GM18873 (cell line): ENCODE measurements around the gene N4BP2L1.

Experiments used
- ATAC-seq: cut with Tn5 transposase; IDR thresholded peaks from one replicate; pipeline ENCODE4 v1.9.1; 2021; ENCODE audit warnings: mild to moderate bottlenecking, moderate library complexity, moderate number of reproducible peaks; ENCODE audit not compliant: unreplicated experiment, low FRiP score

Gene N4BP2L1

DNA sequence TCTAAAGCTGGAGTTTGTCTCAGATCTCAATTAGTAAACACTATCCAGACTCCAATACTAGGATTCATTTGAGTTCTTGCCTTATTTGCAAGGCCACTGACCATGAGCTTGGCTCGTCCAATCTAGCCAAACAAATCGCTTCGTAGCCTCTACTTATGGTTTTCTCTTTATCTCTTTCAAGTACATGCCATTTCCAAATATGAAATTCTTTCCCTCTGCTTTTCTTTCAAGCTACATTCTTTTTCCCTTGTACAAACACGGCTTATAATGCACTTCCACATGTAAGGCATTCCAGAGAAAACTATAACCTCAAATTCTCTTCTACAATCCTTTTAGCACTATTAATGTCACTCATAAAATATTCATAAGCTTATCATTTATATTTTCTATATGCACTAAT, 10.9 kb upstream of the N4BP2L1 start:
- no peak for ATAC-seq

GRCh38 chr13:32432856-32433255, 4.9 kb upstream of the N4BP2L1 start:
- ATAC-seq: no peak

GRCh38 chr13:32431361-32431760, 3.4 kb upstream of the N4BP2L1 start:
- ATAC-seq: no peak

DNA sequence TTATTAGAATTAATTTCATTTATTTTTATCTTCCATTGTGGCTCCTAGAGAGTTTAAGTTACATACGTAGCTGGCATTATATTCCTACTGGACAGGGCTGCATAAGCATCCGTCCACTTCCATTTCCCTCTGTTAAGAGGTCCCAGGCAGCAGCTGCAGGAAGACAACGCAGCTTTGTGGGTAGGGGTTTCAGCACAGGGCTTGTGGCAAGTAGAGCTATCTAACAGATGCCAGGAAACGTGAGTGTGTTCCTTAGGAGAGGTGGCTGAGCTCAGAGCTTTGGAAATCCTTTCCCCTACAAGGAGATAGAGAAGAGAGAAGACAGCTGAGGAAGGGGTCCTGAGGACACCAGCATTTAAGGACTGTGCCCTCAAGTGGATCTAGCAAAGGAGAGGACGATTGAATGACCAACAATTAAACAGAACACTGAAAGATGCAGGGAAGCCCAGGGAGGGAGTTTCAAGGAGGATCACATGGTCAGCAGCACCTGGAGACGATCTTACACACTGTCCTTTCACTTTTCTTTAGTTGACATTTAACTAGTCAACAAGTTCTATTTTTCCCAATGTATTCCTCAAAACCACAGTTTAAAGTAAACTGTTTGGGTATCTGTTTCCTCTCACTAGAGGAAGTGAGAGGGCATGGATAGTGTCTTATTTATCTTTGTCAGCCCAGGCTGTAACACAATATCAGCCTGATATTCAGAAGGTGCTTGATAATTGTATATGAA, 2.3 kb upstream of the N4BP2L1 start:
- no peak for ATAC-seq

DNA sequence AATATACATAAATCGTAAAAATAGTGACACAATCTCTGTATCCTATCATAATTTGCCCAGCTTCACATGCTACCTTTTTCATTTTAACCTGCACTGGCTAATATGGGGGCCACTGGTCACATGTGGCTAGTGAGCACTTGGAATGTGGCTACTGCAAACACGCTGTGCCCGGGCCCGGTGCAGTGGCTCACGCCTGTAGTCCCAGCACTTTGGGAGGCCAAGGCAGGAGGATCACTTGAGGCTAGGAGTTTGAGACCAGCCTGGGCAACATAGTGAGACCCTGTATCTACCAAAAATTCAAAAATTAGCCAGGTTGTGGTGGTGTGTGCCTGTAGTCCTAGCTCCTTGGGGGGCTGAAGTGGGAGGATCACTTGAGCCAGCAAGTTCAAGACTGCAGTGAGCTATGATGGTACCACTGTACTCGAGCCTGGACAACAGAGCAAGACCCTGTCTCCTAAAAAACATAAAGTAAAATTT, 1.5 kb upstream of the N4BP2L1 start:
- no peak for ATAC-seq

DNA sequence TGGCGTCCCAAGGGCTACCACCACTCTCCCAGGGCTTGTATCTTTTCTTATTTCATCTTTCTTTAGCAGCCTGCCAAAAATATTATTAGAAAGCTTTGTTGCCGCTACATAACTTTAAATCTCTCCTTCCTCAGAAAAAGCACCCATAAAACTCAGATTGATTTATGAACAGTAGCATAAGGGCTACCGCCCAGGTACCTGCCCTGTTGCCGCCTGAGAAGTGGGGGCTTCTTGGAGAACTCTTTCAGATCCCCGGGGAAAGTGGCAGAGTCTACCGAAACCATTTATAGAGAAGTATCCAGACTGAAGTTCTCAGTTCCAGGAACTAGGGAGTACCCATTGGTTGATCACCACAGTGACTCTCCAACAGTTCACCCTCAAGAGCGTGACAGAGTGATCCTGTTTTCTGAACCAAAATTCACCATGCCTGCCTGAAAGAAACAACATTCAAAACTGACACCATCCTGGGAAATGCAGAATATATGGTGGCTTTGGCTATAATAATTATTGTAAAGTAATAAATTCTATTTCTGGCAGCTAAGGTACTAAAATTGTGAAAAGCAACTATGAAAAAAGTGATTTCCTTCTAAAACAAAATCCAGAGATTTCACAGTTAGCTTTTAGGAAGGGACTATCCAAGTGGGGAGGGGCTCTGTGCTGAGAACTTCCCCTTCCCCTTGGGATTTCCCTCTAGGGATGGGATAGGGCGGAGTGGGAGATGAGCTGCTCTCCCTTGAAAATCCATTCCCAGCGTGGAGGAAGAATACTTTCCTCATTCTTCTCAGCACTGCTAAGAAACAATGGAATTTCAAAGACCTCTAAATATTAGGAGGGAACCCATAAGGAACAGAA, 877 bp upstream of the N4BP2L1 start:
- ATAC-seq: no peak

DNA sequence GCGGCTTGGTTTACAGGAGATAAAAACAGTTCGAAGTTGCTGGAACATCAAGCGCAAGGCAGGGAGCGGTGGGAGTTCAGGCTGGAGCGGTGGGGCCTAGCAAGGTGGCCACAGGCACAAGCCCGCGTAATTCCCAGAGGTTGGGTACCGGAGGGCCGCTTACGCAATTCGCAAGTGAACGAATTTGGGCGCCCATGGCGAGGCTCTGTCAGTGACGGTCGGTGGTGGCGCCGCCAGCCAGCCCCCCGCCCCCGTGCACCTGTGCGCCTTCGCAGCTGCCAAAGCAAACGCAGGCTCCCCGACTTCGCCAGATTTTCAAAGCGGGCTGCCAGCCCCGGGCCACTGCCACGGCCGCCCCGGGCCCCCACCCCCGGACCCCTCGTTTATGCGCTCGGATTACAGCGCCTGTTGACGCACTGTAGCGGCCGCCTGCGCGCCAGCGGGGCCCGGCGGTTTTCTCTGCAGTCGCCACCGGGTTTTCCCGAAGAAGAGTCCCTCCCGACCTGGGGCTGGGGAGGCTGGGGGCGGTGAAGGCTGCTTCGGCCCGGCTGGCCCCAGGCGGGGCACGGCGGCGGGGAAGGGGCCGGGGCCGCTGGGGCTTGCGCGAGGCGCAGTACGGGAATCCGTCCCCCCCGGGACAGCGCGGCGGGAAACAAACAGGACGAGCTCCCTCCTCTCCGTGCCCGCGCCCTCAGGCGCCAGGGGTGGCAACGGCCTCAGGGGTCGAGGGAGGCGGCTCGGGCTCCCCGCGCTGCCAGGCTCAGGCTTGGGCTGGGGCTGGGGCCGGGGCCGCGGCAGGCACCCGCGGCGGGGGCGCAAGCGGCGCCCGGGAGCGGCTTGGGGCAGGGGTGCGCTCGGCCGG, 709 bp downstream of the N4BP2L1 start:
- peak; percentile 6 for ATAC-seq

DNA sequence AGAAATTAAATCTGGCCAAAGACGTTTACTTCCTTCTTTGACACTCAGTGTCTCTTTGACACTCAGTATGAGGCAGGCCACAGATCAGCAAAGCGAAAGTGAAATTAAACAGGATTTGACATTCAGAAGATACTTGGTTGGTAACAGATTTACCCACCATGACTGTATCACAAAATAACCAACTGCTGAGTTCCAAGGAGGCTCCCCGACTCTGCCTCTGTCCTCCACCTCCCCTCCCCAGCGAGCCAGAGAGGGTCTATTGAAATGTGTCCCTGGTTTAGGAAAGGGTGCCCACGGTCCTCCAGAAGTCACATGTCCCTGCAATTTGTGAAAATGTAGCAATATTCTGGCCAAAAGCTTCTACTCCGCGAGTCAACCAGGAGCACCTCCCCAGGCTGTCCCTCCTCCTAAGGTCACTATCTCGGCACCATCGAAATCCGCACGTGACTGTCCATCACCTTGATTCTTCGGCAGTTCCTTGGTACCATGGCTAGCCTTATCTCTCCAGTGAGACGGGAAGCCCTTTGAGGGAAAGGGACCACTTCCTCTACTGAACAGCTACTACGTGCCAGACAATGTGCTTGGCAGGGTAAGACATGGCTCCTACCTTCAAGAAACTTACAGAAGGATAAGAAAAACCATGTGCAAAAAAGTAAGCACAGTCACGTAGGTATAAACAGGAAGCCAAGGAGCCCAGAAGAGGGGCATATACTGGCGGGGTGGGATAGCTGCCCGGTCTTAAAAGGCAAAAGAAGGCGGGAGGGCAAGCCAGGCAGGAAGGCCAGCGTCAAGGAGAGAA, 1.5 kb downstream of the N4BP2L1 start:
- ATAC-seq: peak; percentile 46

GRCh38 chr13:32425158-32425557, 2.8 kb downstream of the N4BP2L1 start:
- no peak for ATAC-seq

- no peak for ATAC-seq
These were observed 4.3 kb downstream of the N4BP2L1 start for GRCh38 chr13:32423592-32423991.

GRCh38 chr13:32419862-32420261, 8.1 kb downstream of the N4BP2L1 start:
- no peak for ATAC-seq

DNA sequence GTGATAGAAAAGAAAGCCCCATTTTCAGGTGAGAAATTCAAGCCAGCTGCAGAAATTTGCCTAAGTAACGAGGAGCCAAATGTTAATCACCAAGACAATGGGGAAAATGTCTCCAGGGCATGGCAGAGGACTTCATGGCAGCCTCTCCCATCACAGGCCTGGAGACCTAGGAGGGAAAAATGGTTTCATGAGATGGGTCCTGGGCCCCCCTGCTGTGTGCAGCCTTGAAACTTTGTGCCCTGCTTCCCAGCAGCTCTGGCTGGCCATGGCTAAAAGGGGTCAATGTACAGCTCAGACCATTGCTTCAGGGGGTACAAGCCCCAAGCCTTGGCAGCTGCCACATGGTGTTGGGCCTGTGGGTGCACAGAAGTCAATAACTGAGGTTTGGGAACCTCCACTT, 9.9 kb downstream of the N4BP2L1 start:
- ATAC-seq: no peak

DNA sequence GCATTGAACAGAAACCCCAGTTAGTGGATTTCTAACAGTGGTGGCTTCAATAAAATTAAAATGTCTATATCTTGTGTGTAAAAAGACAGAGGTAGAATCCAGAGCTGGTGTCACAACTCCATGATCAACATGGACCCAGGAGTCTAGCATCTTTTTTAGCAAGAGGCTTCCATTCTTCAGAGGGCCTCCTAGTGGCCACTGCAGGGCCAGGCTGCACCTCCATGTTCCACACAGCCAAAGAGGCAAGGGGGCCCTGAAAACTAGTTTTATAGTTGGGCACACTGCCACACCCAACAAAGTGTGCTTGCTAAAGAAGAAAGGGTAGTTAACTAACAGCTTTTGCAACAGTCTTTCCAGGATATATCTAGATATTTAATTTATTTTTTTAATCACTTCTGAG, 12.9 kb downstream of the N4BP2L1 start:
- no peak for ATAC-seq

- ATAC-seq: no peak
These were observed 13.3 kb downstream of the N4BP2L1 start for GRCh38 chr13:32414580-32414979.

DNA sequence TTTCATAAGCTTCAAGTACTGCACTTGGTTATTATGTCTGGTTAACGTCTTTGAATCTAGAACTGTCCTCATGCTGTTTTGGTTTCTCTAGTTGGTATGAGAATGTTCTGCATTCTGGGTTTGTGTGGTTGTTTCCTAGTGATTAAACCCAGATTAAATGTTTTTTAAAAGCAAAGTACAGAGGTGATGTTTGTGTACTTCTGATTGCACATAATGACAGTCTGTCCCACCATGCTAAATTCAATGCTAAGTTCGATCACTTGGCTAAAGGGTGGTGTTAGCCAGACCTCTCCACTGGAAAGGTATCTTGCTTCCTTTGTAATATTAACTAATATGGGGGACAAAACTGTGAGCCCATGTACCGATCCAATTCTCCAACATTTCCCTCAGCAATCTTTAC, 14.6 kb downstream of the N4BP2L1 start:
- ATAC-seq: no peak

DNA sequence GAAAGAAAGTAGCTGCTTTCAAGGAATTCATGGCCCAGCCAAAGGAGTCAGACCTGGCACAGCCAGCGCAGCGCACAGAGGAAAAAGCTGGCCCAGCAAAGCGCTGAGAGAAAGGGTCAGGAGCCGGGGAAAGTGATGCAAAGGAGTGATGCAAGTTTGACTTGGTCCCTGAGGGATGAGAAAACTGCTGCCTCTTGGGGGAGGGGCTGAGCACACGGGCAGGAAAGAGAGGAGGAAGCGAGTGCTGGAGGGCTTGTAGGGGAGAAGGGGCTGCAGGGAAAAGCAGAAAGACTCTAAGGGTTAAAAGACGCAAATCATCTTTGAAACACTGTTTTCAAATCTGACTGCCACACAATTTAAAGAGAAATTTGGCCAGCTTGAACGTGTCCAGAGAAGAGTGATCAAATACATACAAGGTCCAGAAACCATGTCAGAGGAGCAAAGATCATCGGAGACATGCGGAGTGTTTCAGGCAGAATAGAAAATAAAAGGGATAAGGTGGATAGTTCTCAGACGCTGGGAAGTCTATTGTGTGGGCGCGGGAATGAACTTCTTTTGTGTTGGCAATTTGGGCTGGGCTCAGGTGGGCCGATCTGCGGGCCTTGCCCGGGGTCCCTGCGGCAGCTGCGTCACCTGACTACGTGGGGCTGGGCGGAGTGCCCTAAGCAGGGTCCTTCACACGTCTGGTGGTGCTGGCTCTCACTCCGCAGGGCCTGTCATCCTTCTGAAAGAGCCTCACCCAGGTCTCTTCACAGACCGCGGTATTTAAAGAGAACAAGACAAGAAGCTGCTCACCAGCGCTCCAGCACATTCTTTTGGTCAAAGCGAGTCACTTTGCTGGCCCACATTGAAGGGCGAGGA, 18.1 kb downstream of the N4BP2L1 start:
- no peak for ATAC-seq

GRCh38 chr13:32409001-32409313, 19.0 kb downstream of the N4BP2L1 start:
- ATAC-seq: no peak

GRCh38 chr13:32408296-32409000, 19.5 kb downstream of the N4BP2L1 start:
- ATAC-seq: no peak

DNA sequence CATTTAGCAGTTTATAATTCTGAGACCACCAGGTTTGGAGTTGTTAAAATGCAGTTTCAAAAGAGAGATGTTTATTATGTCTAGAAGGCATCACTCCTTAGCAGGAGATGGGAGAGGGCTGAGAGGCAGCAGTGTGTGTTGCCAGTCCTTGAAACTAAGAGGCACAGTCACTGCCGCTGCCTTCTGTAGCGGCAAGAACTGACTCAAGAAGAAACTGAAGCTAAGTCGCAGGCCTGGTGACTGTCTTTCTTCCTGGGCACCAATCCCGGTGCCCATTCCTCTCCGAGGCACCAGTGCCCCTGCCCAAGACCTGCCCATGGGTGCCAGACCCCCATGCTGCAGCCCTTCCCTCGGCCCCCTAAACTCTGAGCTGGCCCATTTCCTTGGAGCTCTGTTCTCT, 20.1 kb downstream of the N4BP2L1 start:
- peak; percentile 72 for ATAC-seq
